ENCODE data around the gene KRT6A. TPM values are rescaled to one million over a fixed set of nuclear protein-coding genes. Genes with fewer than 3 reads are reported as not detected.

The KRT6A gene
- total and polyA plus RNA-seq, 2 of the 8 experiments (the other 6 are each of a cell fraction or from before 2014, with no cell fraction given) = 0.11 TPM; not detected in 1

- no peak overlapping the region for H4K91ac ChIP-seq (replicated peaks; ENCODE audit: insufficient read length, low read length)
- no peak overlapping the region for H2BK5ac ChIP-seq (ENCODE audit: low read depth, low read length)
- no peak overlapping the region for H3K4me3 ChIP-seq (ENCODE audit: extremely low read depth in 1 of 4, insufficient read depth in 2 of 4, low read depth in 3 of 4, low read length in 4 of 4)
- POLR2A ChIA-PET (ENCODE audit: partially characterized antibody) = no interaction called here
- no peaks in the 10 kb centered on the region for H3K9me3 ChIP-seq (ENCODE audit: insufficient read depth in 2 of 2, low read depth in 1 of 2, low read length in 1 of 2)
- H4K20me1 ChIP-seq (replicated peaks in 1 of 2; ENCODE audit: control insufficient read depth in 1 of 2, insufficient read depth in 2 of 2, low read length in 2 of 2) = no peaks in the 10 kb centered on the region
- H3K4ac ChIP-seq (replicated peaks; ENCODE audit: insufficient read length, low read depth, low read length) = no peak overlapping the region
- H3K79me2 ChIP-seq (ENCODE audit: control insufficient read depth in 1 of 2, insufficient read depth in 2 of 2, low read length in 2 of 2) = no peaks in the 10 kb centered on the region
- no peak for TF ChIP-seq BRCA1 (IDR thresholded peaks at IDR 0.05; ENCODE audit: low read depth, low read length)
- no peak for TF ChIP-seq PHF8 (conservative IDR thresholded peaks at IDR 0.05; ENCODE audit: low read depth, low read length)
- TF ChIP-seq TCF12 (IDR thresholded peaks at IDR 0.05; ENCODE audit: low read depth, low read length) = no peak
- no peak for TF ChIP-seq SIRT6 (IDR thresholded peaks at IDR 0.05; ENCODE audit: low read length)
- no peak for TF ChIP-seq GTF2F1 (IDR thresholded peaks at IDR 0.05; ENCODE audit: borderline replicate concordance, low read depth, low read length)
- no peak for TF ChIP-seq RAD21 (IDR thresholded peaks at IDR 0.05 in 1 of 2, conservative IDR thresholded peaks at IDR 0.05 in 1 of 2; ENCODE audit: low read depth in 2 of 2, low read length in 2 of 2)
- H3K27ac ChIP-seq (ENCODE audit: low read depth, low read length) = no peak overlapping the region
- 88% methylated on average over 18 of the region's 18 CpGs; no CpG with 5 or more reads in 1 of the 2 experiments for WGBS, 2 experiments (ENCODE audit: extremely low coverage in 1 of 2, insufficient coverage in 1 of 2, insufficient read length in 1 of 2, insufficient replicate concordance in 2 of 2, low coverage in 1 of 2, low lambda C conversion rate in 2 of 2, missing lambda C conversion rate in 1 of 2)
- H2AFZ ChIP-seq (ENCODE audit: low read length) = no peak overlapping the region
- DNase-seq (ENCODE audit: low read depth in 1 of 2, low spot score in 2 of 2) (no peak), FAIRE-seq (no peak)
- H3K23ac ChIP-seq (ENCODE audit: insufficient read length) = no peak overlapping the region
- no peak overlapping the region for H4K5ac ChIP-seq (ENCODE audit: insufficient read length, low read depth, low read length)
- no peak overlapping the region for H3K4me2 ChIP-seq (ENCODE audit: insufficient read depth in 1 of 2, low read depth in 2 of 2, low read length in 2 of 2)
- no peaks in the 10 kb centered on the region for H3K36me3 ChIP-seq (ENCODE audit: control insufficient read depth in 2 of 4, insufficient read depth in 4 of 4, low read length in 3 of 4)
- no peak overlapping the region for H3K18ac ChIP-seq (ENCODE audit: extremely low read depth, low read length)
- H3K56ac ChIP-seq (replicated peaks; ENCODE audit: insufficient read length, low read depth, low read length) = no peak overlapping the region
- H2BK20ac ChIP-seq (ENCODE audit: low read length) = no peak overlapping the region
- H3K79me1 ChIP-seq (ENCODE audit: low read depth, low read length) = no peaks in the 10 kb centered on the region
- H2BK12ac ChIP-seq (ENCODE audit: low read depth, low read length) = no peak overlapping the region
- H3K23me2 ChIP-seq (ENCODE audit: low read depth, low read length) = no peaks in the 10 kb centered on the region
- no peaks in the 10 kb centered on the region for H3K27me3 ChIP-seq (replicated peaks in 1 of 4; ENCODE audit: control insufficient read depth in 3 of 4, extremely low read depth in 1 of 4, insufficient read depth in 3 of 4, low read length in 3 of 4)
- no peak overlapping the region for H2BK120ac ChIP-seq (replicated peaks; ENCODE audit: low read depth, low read length)
- no peak overlapping the region for H3K9ac ChIP-seq (replicated peaks in 1 of 4; ENCODE audit: extremely low read depth in 1 of 4, low read depth in 3 of 4, low read length in 3 of 4)
- no peak overlapping the region for H3K14ac ChIP-seq (ENCODE audit: insufficient read length)
- H2AK5ac ChIP-seq (ENCODE audit: low read depth, low read length) = no peak overlapping the region
- H4K8ac ChIP-seq (ENCODE audit: extremely low read depth, insufficient read depth, low read length) = no peak overlapping the region
- CTCF ChIA-PET (ENCODE audit: partially characterized antibody) = interaction anchor here (0.9 to 5.4 kb wide), 8 partner anchors 10 to 334 kb away, joined by 3 to 27 read pairs (median 4); partner anchors contain the start of gene KRT71
- H3K4me1 ChIP-seq (replicated peaks in 1 of 4; ENCODE audit: control insufficient read depth in 3 of 4, insufficient read depth in 4 of 4, low read length in 3 of 4) = no peaks in the 10 kb centered on the region
- H2BK15ac ChIP-seq (ENCODE audit: low read length) = no peak overlapping the region
These were observed 38.7 kb upstream of the KRT6A start for GRCh38 chr12:52531566-52532300.
